ENCODE measurements around the gene UBE2E1.

Gene UBE2E1

DNA sequence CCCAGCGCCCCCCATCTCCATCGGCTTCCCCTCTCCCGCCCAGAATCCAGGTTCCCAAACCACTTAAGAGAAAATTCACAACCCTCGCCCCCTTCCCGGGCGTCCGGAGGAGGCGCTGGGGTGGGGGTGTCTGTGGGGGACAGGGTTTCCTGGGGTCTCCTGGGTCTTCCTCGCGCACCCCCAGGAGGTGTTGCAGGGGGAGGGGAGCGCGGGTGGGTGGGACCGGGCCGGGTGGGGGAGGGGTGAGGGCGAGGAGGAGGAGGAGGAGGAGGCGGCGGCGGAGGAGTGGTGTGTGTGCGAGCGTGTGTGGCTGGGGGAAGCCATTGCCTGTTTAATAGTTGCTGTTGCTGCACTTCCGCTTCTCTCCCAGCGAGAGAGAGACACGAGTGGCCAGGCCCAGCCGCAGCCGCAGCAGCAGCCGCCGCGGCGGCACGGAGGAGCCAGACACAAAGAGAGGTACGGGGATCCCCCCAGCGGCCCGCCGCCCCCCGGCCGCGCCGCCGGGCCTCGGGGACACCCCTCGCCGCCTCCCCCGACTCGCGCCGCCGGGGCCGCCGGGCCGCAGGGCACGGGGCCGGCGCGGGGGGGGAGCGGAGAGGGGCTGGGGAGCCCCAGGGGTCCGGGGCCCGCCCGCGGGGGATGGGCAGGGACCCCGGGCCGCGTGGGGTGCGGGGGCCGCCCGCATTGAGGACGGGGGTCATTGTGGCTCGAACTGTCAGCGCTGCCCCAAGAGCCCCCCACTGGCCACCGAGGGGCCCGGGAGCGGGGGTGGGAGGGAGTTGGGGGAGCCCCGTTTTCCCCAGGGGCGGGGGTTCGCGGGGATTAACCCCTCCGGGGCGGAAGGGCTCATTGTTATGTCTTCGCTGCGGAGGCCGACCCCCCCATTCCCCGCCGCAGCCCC lies at the start of gene UBE2E1:
TSS of gene UBE2E1 (plus strand) at position 323 of the 901 bp plus-strand sequence. CDS start 1,315 bp downstream, outside the sequence.
- DNase-seq = peak; percentile 42 to 78

- no peak for DNase-seq
Measured at GRCh38 chr3:23756206-23756840, 49.4 kb upstream of the UBE2E1 start.

DNA sequence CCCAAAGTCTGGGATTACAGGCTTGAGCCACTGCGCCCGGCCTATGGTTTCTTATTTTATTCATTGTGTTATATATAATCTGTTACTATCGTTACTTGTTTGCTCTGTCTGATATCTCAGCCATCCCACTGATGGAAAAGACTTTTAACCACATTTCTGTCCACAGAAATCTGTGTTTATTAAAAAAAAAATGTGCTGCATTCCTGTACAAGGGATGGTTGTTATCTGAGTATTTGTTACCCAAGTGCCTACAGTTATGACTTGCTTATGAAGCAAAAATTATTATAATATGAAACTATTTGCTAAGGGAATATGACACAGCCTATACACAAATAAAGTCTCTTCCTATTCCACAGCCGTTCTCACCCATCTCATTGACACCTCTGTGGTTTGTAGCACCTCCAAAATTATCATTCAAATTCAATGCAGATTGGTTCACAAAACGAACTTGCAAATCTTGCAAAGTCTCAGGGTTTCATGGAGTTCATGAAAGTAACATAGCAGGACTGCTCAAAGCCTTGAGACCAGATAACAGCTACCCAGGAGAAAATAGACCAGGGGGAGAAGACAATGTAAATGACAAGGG lies 47.4 kb upstream of the UBE2E1 start:
- DNase-seq = no peak

DNA sequence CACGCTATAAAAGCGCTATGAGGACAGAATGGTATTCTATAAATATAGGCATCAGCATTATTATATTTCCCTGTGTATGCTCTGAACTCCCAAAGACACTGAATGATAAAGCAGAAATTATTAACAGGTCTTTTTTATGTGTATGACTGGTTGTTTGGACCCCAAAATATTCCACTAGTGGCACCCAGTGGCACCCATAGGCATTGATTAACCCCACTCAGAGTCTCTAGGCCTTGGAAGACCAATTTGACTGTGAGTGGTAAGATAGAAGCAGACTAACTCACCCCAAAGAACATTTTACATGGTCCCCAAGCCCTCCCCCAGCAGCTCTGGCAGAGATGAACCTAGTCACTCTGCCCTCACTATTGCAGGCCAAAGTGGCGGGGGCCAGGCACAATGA lies 45.4 kb upstream of the UBE2E1 start:
- DNase-seq = no peak

GRCh38 chr3:23760871-23761373 lies 44.8 kb upstream of the UBE2E1 start:
- no peak for DNase-seq

GRCh38 chr3:23761440-23761896 lies 44.3 kb upstream of the UBE2E1 start:
- DNase-seq = no peak

- DNase-seq = no peak
Measured at GRCh38 chr3:23762214-23762613, 43.5 kb upstream of the UBE2E1 start.

DNA sequence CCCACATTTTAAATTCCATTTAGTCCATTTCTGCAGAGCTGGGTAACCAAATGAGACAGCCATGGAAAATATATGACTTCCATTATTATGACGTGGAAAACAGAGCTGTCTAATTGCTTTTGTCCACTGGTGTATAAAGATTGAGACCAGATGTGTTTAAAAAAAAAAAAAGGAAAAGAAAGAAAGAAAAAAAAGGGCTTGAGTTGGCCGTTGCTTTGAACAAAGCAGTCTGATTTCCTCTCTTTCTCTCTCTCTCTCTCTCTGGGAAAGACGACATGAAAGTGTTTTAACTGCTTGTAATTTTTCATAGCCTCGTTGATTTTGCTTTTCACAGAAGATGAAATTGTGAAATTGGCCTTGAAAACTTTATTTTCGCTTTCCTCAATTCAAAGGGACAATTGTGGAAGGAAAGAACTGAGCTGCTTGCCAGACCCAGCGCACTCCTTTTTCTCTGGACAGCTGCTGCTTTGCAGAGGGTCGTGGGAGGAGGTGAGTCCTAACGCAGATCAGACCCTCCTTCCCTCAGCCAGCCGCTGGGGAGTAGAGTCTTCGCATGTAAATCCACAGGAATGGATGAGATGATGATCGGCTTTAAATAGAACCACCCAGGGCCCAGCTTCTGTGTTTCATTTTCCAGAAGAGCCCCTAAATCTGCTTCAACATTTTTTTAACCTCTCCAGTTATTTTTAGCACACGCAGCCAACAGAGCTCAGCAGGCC lies 42.8 kb upstream of the UBE2E1 start:
- DNase-seq = peak in 1 of 2 donors; percentile 42

- DNase-seq = no peak
Measured at GRCh38 chr3:23764407-23764806, 41.3 kb upstream of the UBE2E1 start.

- no peak for DNase-seq
Measured at GRCh38 chr3:23767546-23767945, 38.2 kb upstream of the UBE2E1 start.

- no peak for DNase-seq
Measured at GRCh38 chr3:23775254-23775909, 30.4 kb upstream of the UBE2E1 start.

DNA sequence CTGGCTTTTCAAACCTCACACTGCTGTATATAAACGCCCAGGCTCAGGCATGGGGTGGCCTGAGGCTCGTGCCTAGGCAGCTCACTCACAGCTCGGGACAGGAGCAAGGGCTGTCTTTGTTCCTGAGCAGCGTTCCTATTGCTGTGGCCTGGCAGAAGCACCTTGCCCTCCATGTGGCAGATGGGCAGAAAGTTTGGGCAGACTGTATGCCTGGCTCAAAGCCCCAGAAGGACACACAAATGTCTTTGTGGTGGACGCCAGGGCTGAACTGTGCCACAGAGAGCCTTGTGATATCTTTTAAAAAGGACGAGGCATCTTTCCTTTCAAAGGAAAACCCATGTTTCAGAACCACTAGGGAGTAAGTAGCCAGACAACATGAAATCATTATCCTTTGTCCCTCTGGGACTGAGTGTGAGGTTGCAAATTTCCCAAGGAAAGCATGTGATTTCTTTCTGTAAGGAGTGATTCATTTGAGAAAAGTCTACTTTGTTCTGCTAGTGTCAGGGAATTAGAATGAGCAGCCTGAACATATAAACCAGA lies 29.3 kb upstream of the UBE2E1 start:
- no peak for DNase-seq

DNA sequence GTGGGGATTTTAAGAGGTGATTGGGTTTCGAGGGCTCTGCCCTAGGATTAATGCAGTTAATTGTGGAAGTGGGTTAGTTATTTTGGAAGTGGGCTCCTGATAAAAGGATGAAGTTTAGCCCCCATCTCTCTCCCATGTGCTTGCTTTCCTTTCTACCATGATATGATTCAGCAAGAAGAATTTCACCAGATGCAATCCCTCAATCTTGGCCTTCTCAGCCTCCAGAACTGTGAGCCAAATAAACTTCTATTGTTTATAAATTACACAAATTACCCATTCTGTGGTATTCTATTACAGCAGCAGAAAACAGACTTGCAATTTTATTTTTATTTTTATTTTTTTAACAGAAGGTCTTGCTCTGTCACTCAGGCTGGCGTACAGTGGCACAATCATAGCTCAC lies 27.3 kb upstream of the UBE2E1 start:
- DNase-seq = no peak

GRCh38 chr3:23779841-23780240 lies 25.9 kb upstream of the UBE2E1 start:
- no peak for DNase-seq

GRCh38 chr3:23781051-23781450 lies 24.7 kb upstream of the UBE2E1 start:
- DNase-seq = no peak

DNA sequence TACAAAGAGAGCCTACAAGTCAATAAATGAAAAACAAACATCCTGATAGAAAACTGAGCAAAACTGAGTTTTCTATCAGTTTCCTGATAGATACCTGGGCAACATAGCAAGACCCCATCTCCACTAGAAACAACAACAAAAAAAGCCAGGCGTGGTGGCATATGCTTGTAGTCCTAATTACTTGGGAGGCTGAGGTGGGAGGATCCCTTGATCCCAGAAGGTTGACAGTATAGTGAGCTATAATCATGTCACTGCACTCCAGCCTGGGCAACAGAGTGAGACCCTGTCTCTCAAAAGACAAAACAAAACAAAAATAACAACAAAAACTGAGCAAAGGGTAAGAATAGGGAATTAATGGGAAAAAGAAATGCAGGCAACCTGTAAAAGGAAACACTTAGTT lies 23.9 kb upstream of the UBE2E1 start:
- DNase-seq = no peak

GRCh38 chr3:23785097-23785645 lies 20.6 kb upstream of the UBE2E1 start:
- no peak for DNase-seq

GRCh38 chr3:23785882-23786281 lies 19.9 kb upstream of the UBE2E1 start:
- DNase-seq = no peak

DNA sequence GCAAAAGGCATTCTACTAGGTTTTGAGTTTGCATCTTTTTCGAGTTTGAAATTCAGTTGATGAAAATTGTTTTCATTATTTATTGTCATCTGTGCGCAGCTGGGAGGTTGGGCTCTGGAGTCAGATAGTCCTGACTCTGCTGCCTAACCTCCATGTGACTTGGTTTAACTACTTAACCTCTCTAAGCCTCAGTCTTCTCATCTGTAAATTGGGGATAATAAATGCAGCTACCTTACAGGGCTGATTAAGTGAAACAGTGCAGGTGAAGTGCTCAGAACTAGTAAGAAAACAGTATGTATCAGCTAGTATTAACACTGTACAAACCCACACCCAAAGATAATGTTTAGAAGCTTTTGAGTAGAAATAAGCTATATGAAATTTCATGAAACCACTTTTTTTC lies 14.1 kb upstream of the UBE2E1 start:
- no peak for DNase-seq

DNA sequence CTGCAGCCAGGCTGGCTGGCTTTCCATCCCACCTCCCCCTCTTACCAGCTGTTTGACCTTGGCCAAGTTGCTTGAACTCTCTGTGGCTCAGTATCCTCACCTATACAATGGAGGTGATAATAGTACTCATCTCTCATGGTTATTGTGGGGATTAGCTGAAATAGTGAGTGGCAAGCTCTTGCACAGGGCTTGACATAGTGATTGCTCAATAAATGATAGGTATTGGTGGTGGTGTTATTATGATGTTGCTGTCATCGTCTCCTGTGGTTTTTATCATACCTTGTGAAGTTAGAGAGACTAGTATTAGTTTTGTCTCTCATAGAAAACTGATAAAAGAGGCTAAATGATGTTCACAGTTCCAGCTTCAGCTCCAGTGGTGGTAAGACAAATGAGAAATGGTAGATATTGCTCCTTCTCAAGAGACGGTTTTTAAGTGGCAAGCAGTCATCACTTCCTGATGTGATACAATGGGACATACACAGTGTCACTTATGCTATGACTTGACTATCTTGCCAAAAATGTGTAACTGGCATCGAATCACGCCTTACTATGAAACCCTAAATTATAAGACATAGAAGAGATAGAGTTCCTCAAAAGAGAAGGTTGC lies 12.1 kb upstream of the UBE2E1 start:
- no peak for DNase-seq

GRCh38 chr3:23795096-23795495 lies 10.7 kb upstream of the UBE2E1 start:
- DNase-seq = no peak

Data from bone marrow (tissue), 2 donors.